Hematopoietic multipotent progenitor cell treated with erythropoietin and hydrocortisone succinate and interleukin-3 and kit ligand, for 15 days (in vitro differentiated cells): Measurements from ENCODE around the gene DUSP7.
A peak's percentile ranks its signal among the peaks of the same experiment; 100 is the strongest.

Experiments
- DNase-seq: peaks from one replicate; pipeline ENCODE4 v3.0.0-alpha.2; 2015; ENCODE audit warnings: low spot score

Gene DUSP7, protein sequence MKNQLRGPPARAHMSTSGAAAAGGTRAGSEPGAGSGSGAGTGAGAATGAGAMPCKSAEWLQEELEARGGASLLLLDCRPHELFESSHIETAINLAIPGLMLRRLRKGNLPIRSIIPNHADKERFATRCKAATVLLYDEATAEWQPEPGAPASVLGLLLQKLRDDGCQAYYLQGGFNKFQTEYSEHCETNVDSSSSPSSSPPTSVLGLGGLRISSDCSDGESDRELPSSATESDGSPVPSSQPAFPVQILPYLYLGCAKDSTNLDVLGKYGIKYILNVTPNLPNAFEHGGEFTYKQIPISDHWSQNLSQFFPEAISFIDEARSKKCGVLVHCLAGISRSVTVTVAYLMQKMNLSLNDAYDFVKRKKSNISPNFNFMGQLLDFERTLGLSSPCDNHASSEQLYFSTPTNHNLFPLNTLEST

DNA sequence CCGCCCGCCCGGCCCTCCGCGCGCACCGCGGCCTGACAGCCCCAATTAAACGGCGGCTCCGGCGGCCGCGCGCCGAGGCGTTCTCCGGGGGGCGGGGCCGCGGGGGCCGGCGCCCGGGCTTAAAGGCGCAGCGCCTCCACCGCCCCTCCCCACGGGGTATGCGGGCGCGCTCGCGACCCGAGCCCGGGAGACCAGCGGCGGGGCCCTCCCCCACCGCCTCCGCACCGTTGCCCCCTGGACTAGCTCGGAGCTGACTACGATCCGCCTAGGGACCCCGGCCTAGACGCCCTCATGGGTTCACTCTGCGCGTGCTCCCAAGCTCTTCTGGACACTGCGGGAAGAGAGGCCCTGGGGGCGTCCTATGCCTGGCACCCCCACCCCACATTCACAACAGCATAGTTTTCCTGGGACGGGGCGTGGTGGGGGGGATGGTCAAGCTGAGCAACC, at the start of gene DUSP7:
TSS of gene DUSP7 (minus strand) at position 51 of the 447 bp plus-strand sequence. CDS start 205 bp downstream, outside the sequence.
- DNase-seq: peak; percentile 69

DNA sequence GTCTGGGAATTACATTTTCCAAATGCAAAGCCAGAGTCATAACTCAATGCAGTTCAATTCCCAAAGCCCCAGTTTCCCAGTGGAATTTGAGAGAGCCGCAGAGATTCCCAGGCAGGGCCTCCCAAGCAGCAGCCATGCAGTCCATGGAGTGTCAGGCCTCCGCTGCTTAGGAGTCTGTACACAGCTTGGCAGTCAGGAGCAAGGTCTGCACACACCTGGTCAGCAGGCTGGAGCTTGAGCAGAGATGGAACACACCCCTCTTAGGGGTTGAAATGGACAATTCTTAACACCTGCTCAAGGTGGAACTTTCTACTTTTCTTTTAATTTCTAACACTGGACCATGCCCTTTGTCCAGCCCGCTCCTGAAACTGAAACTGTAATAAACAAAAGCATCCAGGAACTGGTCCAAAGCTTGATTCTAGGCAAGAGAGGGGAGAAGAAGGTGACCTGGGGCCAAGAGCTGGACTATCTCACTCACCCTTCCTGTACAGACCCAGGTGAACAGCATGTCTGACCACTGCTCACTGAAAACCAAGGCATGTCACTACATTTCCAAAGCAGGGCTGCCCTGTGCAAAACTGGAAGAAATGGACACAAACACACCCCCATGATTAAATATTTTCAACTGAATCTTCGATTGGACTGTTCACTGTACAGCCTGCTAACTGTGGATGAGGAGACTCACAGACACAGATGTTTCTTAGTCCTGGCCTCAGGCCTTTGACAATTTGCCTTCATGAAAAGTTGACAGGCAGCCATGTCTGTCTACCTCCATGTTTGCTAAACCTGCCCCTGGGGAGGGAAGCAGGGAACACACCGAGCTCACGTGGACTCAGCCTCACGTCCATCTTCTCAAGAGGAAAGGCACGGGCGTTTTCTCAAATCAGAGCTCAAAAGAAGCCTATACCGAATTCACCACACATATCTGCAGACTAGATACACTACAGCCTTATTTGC, 48.6 kb upstream of the DUSP7 start:
- no peak for DNase-seq

DNA sequence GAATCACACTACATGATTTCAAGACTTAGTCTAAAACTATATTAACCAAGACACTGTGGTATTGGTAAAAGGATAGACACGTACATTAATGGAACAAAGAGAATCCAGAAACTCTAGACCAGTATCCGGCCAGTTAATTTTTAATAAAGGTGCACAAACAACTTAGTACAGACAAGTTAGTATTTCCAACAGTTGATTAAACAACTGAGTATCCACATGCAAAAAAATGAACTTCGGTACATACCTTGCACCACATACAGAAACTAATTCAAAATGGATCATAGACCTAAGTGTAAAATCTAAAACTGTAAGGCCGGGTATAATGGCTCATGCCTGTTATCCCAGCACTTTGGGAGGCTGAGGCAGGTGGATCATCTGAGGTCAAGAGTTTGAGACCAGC, 46.6 kb upstream of the DUSP7 start:
- no peak for DNase-seq

DNA sequence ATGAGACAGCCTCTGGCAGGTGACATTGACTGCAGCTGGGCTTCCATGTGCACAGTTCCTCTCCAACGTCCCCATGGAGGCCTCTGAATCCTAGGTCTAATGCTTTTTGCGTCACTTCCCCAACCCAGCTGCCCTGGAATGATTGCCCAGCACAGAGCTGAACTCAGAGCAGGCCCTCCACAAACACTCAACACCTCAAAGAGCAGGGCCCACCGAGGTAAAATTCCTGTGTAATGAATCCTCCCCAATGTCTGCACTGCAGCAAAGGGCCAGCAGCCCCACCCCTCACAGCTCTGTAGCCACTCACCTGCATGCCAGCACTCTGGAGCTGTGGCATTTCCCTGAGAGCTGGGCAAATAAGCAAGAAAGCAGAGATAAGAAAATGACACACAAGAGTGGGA, 42.6 kb upstream of the DUSP7 start:
- DNase-seq: no peak

DNA sequence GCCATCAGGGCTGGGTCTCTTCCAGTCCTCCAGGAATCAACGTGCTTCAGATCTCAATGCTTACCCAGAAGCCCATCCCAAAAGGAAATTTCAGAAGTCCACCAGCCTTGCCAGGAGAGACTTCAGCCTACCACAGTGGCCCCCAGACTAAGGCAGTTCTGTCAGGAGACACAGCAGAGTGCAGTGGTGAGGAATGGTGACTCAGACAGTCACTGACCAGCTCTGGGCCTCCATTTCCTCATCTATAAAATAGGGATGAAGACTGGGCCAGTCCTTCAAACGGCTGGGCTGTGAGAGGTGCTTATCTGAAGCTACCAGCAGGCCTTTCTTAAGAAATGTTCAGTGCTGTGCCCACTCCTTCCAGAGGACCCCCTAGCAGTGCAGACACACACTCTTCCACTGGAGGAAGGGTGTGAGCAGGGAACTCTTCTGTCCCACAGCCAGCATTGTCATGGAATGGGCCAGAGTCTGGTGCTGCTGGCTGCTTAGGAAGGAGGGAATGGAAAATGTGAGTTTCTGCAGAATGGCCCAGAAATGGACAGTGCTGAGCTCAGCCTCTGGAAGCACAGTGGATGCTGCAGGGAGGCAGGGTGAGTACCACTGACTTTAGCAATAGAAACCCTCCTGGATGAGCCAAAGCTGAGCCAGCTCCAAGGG, 41.6 kb upstream of the DUSP7 start:
- no peak for DNase-seq

DNA sequence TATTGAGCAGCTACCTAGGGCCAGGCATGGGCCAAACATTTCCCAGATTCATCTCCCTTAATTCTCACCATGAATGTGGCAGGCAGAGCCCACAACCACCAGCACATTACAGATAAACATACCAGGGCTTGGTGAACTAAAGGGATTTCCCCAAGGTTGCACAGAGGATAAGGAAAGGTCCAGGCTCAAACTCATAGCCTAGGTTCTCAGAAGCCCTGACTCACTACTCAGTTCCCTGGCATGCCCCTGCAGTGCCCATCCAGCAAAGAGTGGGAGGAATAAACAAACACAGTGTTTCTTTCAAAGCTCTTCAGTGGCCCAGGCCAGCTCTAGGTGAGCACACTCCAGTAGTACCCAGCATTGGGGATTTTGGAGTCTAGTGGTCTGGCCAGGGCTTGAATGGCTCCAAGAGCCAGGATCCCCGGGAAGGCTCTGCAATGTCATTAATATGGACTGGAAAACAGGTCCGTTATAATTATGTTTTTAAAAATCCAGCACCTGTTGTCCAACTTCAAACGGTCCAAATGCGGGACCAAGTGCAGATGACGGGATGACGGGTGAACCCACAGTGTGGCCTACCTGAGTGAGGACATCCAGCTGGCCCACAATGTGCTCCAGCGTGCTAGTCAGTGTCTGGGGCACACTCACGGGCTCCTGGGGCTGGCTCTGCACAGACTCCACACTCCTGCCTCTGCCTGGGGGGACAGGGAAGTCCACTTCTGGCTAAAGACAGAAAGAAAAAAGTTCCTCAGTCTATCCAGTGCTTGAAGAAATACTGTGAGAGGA, 39.8 kb upstream of the DUSP7 start:
- no peak for DNase-seq

DNA sequence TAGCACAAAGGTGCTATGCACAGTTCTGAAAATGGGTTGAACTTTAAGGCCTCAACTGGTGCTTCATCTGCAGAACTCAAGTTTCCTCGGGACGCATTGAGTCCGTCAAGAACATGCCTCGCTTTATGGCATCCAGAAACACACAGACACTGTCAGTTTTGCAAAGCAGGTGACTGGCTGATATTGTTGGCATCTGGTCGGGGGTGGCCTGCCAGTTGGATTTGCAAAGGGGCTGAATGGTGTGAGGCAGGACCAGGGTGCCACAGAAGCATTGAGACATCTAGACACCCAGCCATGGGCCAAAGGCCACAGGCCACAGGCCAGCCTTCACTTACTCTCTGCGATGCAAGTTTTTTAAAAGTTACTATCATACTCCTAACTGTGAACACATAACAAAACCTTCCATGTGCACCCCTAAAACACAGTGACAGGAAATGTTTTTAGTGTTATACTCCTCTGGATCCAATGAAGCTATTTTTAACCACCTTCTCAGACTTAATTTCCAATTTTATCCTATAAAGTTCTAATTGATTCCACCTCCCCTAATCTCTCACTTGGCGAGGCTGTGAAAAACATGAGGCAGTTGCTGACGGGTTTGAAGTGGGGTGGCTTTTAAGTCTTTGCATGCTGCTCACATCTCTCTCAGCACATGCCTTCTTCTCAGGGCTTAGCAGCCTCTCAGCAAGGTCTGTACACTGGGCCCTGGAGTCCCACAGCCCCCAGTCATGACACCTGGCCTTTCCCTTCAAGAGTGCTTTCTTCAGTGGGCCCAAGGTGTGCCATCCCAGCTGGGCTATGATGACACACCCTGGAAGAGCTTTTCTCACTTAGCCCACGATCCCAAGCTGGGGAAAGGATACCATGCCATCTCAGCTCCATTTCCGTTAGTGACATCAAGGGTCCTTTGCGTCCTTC, 38.5 kb upstream of the DUSP7 start:
- no peak for DNase-seq

DNA sequence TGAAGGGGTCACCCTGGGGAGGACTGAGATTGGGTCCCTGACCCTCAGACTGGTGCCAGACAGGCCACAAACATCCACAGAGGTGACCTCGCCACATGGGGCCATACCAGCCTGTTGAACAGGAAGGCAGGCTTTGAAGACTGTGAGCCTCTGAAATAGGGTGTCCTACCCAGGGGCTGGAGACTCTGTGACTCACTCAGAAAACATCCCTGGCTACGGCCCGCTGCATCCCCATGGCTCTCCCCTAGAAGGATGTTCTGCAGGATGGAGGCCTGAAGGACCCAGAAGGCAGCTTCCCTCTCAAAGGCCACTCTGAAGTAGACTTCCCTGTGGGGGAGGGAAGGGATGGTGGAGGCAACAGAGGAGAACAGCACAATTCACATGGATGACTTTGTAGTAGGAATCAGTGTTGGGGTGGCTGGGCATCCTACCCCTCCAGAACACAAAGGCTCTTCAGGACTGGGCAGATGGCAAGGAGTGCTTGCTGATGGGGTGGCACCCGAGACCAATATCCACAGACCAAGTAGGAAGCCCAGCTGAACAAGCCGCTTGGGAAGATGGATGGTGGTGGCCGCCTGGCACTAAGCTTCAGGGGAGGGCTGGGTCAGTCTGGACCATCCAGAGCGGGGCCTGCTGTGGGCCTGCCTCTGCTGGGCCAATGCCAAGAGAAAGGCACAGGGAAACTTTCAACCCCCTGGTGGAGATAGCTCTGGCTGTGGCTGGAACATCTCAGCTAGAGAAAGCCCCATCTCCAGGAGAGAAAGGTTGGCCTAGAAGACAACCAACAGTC, 37.6 kb upstream of the DUSP7 start:
- no peak for DNase-seq

DNA sequence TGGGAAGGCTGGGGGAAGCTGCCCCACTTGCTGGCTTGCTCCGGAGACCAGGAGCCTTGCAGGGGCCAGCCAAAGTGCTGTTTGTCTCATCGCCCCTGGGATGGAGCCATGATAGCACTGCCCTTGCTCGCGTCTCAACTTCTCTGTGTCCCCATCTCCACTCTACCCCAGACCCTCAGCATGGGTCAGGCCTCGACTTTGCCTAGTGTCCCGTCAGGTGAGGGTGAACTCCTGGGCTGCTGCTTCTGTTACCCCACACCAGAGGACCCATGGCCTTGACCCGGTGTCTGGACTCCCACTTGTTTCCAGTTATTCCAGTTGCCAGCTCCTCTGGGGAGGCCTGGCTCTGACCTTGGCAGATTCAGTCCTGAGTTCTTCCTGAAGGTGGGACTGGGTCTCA, 36.5 kb upstream of the DUSP7 start:
- DNase-seq: no peak

DNA sequence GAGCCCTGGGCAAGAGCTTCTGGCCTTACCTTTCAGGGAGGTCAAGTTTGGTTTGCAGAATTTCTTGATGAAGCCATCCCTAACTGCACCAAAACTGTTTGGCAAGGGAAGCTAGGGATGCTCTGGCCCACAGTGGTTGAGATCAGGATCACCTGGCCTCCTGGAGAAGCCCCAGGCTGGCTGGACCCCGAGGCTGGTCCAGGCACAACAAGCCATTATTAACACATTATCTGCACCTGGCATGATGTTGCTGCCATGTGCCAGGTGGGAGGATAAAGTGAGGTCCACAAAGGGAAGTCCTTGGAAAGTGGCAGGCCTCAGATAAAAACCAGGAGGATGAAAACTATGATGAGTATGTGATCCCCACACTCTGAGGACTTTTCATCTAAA, 35.9 kb upstream of the DUSP7 start:
- no peak for DNase-seq

DNA sequence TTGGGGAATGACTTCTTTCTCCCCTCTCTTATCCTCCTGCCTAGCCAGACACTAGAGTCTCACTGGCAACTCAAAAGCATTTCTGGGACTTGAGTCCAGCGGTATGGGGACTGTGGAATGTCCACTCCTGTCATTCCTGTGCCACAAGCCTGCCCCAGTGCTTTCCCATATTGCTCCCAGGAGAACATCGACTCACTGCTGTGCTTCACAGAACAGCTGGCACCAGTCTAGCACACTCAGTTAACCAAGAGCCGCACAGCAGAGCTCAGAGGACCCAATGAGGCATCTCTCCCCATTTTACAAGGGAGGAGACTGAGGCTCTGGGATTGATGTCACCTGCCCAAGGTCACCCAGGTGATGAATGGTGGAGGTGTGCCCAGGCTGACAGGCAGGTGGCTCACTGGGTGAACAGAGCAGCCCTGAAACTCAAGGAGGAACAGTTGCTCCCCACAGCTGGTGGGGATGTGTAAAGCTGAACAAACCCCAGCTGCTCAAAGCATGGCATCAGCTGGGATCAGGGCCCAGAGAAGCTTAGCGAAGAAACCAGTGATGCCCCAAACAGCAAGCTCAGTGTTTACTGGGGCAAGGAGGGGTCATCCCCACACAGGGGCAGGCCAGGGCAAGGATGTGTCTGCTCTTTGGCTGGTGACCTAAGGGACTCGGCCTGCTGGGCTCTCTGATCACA, 35.4 kb upstream of the DUSP7 start:
- DNase-seq: no peak

DNA sequence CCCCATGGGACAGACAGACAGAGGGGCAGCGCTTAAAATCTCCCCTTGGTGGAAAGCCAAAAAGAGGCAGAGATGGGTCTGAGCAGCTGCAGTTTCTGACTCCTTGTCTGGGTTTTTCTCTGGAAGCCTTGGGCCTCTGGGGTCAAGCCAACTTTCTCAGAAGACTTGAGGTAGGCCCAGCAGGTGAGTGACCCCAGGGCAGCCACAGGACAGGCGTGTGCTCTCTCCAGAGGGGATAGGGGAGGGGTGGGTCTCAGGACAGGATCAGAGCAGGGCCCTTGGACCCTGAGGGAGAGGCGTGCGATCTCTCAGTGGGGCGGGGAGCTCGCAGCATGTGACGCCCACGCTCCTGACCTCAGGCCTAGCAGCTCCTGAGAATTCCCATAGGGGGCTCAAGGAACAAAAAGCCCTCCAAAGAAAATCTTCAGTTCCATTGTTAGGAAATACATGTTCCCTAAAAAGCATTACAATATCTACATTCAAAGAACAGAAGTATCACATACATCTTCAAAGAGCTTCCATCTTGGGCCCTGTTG, 34.6 kb upstream of the DUSP7 start:
- no peak for DNase-seq

DNA sequence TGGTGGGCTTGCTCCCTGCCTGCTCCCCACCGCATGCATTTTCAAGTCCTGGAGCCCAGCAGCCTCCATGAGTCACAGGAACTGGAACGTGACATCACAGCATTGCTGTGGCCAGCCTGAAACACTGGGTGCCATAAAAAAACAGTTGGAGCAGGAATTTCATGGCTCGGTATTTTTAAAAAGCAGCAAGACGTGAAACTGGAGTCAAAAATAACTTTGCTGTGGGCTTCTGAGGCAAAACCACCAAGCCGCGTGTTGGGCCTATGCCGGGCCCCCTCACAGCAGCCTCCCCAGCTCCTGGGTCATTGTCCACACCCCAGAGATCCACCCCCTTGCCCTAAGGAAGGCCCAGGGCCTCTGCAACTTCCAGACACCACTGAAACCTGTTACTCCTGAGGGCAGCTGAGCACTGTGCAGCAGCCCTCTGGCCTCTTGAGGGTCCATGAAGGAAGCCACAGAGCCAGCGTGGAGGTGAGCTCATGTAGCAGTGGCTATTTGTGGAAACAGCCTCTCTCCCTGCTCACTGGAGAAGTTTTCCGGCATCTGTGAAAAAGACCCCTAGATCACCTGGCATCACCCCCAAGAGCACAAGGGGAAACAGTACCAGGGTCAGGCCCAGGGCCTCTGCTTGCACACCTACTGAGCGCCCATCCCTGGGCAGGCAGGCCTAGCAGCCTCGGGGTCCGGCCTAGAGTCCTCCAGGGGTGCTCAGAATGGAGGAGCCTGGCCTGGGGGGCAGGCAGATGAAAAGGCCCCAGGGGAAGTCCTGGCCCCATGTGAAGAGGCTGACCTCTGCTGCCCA, 34.0 kb upstream of the DUSP7 start:
- no peak for DNase-seq

DNA sequence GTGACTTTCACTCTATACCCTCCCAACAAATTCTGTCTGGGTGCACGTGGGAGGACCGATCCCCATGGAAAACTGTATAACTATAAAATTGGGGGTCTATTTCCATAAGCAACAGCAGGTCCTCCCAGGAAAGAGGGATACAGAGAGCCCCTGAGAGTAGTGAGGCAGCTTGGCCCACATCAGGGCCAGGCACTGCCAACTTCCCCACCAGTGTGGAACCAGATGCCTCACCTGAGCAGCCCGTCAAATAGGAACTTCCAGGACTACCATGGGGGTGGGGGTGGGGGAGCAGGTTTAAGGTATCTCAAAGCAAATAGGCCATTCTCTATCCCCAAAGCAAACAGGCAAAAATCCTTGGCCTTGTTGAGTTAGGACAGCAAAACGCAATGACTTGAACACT, 33.3 kb upstream of the DUSP7 start:
- no peak for DNase-seq

DNA sequence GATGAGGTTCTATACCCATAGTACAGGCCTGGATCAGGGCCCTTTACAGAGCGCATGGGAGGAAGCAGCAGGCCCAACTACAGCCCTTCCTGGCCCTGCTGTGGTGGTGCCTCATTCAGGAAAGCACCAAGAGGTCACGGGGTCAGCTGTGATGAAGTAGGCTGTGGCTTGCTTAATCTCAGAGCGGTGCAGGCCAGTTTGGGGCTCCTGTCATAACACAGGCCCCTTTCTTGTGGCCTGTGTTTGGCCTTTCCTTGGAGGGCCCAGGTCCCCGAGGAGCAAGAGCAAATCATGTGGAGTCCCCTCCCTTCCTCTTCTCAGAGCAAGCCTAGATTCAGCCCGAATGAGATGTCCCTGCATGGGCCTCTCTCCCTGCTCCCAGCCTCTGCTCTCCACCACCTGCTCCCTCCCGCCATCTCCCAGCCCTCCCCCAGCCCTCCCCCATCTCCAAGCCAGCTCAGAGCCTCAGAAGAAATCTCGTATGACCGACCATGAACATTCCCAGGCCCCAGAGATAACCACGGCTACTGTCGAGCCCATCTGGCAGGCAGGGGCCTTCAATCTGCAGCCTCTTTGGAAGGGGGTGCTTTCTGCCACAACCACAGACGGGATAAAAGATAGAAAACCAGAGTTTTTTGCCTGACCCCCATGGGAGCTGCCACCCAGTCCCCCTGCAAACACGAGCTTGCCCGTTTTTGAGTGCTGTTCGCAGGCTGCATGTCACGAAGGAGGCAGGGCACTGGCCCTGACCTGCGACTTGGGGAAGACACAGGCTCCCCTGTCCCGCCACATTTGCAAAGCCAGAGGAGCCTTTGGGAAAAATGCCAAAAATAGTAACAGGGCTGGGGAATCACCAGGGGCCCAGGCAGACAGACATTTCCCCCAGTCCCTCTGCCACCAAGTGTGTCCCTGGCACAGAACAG, 32.3 kb upstream of the DUSP7 start:
- DNase-seq: no peak

DNA sequence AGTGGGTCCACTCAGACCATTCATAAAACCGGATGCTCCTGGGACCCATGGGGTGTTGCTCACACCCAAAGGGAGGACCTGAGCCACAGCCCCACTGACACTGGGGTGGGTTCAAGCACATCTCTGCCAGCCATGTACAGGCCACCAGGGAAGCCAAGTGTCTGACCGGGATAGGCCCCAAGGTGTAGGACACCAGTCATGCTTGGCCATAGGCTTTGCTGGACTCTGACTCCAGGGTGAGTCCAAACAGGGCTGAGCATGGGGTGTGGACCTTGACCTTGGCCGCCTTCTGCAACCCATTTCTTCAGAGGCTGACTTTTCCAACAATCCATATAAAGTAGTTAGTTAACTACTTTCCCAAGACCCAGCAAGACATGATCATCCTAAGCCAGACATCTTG, 31.4 kb upstream of the DUSP7 start:
- DNase-seq: no peak
